ENCODE data around the gene HAS3.
"Not testable (repeated sequence)": the region's sequence is repeated elsewhere in the genome, so short reads cannot be mapped to it uniquely, and the experiment has no call there.

The HAS3 gene

DNA sequence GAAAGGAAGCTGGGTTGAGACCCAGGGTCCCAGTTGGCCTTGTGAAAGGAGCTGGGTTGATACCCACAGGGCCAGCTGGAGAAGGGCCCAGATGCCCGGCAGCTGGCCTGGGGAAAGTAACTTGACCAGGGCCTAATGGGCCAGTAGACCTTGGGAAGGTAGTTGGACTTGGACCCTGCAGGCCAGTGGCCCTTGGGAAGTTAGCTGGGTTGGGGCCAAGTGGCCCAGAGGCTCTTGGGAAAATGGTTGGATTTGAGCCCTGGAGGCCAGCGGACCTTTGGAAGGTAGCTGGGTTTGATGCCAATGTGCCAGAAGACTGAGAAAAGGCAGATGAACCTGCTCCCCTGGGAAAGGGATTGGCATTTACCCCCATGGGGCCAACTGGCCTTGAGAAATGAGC lies 13.5 kb downstream of the HAS3 start:
- DNase-seq, result no peak

- DNase-seq, result no peak
Measured at GRCh38 chr16:69119536-69119935, 14.1 kb downstream of the HAS3 start.

- DNase-seq, result no peak
Measured at GRCh38 chr16:69120096-69120664, 14.7 kb downstream of the HAS3 start.

- peak in 1 of 2 experiments; percentile 39 for DNase-seq
Measured at GRCh38 chr16:69123910-69124309, 18.5 kb downstream of the HAS3 start.

DNA sequence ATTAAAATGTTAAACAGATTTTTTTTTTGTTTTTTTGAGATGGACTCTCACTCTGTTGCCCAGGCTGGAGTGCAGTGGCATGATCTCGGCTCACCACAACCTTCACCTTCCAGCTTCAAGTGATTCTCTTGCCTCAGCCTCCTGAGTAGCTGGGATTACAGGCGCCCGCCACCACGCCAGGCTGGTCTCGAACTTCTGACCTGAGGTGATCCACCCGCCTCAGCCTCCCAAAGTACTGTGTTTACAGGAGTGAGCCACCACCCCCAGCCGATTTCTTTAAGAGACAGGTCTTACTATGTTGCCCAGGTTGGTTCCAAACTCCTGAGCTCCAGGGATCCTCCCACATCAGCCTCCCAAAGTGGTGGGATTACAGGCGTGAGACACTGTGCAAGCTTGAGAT lies 19.0 kb downstream of the HAS3 start:
- DNase-seq, result not testable (repeated sequence)

GRCh38 chr16:69124961-69125360 lies 19.5 kb downstream of the HAS3 start:
- not testable (repeated sequence) for DNase-seq

DNA sequence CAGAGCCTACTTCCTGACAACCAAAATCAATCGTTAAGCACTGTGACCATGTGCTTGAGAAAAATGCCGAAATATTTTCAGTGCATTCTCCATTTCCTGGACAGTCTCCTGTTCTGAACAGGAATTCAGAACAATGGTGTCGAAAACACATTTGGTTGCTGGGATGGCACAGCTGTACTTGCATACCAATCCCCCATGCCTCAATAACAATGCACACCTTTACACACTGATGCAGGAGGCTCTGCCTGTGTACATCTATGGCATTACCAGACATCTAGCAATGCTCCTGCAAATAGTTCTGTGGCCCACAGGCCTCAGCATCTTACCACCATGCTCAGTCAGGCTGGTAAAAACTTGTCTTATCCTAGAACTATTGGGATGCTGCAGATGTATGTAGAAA lies 20.8 kb downstream of the HAS3 start:
- DNase-seq, result no peak

DNA sequence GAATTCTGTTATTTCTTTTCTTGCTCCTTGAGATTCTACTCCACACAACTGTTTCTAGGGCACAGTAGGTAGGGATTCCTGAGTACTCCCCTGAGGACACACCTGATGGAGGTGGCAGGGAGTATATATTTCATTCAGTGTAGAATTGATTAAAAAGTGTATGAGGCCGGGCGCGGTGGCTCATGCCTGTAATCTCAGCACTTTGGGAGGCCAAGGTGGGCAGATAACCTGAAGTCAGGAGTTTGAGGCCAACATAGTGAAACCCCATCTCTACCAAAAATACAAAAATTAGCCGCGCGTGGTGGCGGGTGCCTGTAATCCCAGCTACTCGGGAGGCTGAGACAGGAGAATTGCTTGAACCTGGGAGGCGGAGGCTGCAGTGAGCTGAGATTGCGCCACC lies 21.3 kb downstream of the HAS3 start:
- DNase-seq, result not testable (repeated sequence)

DNA sequence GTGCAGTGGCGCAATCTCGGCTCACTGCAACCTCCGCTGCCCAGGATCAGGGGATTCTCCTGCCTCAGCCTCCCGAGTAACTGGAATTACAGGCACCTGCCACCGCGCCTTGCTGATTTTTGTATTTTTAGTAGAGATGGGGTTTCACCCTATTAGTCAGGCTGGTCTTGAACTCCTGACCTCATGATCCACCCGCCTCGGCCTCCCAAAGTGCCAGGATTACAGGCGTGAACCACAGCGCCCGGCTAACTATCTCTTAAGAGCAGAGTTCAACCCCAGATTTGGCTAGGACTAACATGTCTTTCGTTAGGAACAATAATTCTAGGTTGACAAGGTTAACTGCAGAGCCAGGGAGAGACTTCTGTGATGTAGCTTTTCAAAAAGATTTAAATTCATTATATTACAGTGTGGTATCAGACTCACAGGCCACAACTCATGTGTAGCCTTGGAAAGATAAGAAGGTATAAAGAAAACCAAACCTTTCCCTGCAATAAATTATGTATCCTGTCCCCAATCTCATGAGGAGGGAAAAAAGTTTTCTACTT lies 22.6 kb downstream of the HAS3 start:
- DNase-seq, result no peak

- no peak for DNase-seq
Measured at GRCh38 chr16:69130461-69130860, 25.0 kb downstream of the HAS3 start.

- DNase-seq, result no peak
Measured at GRCh38 chr16:69131167-69131838, 25.9 kb downstream of the HAS3 start.

GRCh38 chr16:69131839-69132423 lies 26.5 kb downstream of the HAS3 start:
- no peak for DNase-seq

DNA sequence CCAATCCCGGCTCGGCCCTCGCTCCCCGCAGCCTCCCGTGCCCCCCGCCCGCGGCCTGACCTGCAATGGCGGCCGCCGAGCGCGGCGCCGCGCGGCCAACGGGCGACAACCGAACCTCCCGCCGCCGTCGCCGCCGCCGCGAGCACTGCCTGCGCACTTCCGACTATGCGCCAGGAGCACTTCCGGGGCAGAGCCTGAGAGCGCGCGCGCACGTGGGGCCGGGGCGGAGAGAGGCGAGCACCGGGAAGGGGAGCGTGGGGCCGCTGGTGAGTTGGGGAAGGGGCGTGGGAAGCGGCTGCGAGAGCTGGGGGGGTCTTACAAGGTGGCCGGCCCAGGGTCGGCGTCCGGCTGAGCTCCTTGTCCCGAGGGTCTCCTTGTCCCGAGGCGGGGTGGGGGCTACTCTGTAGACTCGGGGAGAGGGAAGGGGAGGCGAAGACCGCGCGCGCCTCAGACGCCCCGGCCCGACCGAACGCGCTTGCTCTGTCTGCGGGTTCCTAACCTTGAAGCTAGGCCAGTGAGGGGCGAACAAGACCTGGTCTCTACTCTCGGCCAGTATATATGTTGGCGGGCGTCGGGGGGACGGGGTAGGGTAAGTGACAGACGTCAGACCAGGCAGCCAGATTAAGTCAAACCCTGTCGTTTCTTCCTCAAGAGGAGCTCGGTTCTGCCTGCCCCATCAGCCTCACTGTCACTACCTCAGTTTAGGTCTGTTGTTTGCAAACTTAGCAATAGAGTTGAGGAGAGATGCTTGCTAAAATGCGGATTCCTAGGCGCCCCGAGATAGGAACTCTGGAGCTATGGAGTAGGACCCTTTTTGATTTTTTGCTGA lies 27.2 kb downstream of the HAS3 start, which contains the start of the genes CHTF8 and UTP4:
Gene CHTF8, minus strand, starts transcription at position 165 of the 829 bp plus-strand sequence. CDS start 11,130 bp downstream, outside the sequence.
Gene UTP4, plus strand, starts transcription at position 226 of the 829 bp plus-strand sequence. CDS start 811 bp downstream, outside the sequence.
- peak in 1 of 2 experiments; percentile 28 for DNase-seq

- no peak for DNase-seq
Measured at GRCh38 chr16:69133373-69133954, 28.0 kb downstream of the HAS3 start.

GRCh38 chr16:69138608-69139007 lies 33.2 kb downstream of the HAS3 start:
- DNase-seq, result no peak

- DNase-seq, result not testable (repeated sequence)
Measured at GRCh38 chr16:69139464-69139863, 34.0 kb downstream of the HAS3 start.

- no peak for DNase-seq
Measured at GRCh38 chr16:69141014-69141413, 35.6 kb downstream of the HAS3 start.

DNA sequence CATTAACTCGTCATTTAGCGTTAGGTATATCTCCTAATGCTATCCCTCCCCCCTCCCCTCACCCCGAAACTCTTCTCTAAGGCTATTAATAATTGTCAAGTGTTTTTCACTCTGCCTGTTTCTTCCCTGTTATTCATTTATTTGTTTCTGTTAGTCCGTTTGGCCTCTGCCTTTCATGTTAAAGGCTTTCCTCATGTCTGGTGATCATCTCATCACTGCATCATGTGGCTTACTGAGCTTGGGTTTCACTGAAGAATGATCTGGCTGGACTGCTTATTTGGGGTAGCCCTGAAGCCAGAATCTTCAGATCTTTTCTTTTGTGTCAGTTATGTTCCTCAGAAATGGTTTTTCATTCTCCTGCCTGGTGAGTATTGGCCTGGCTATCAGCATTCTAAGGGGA lies 36.5 kb downstream of the HAS3 start:
- DNase-seq, result no peak

DNA sequence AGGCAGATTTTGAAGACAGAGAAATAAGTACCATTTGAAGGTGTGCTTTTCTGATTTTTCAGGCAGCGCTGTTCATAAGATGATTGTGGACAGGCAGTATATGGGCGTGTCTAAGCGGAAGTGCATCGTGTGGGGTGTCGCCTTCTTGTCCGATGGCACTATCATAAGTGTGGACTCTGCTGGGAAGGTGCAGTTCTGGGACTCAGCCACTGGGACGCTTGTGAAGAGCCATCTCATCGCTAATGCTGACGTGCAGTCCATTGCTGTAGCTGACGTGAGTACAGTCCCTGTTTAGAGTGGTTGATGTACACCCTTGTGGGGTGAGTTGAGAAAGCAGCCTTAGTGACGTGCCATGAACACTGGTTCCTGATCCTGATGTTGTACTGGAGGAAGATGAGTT lies 37.7 kb downstream of the HAS3 start:
- no peak for DNase-seq

DNA sequence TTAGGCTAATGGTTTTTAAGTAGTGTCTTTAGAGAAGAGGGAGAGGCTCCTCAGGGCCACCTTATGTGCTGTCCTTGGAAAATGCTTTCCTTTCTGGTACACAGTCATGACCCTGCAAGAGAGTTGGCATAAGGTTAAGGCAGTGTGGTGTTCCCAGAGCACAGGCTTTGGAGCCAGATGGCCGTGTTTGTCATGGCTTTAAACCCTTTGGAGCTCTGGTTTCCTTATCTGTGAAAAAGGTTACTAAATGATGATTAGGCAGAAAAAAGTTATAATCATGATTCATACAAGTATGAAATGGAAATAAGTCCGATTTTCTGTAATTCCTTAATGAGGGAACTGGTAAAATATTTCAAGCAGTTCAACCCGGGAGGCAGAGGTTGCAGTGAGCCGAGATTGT lies 40.2 kb downstream of the HAS3 start:
- DNase-seq, result no peak

GRCh38 chr16:69149621-69150020 lies 44.2 kb downstream of the HAS3 start:
- not testable (repeated sequence) for DNase-seq

- DNase-seq, result no peak
Measured at GRCh38 chr16:69150146-69150865, 44.9 kb downstream of the HAS3 start.
